ENCODE measurements around the gene UGCG. TPM values are rescaled to one million over a fixed set of nuclear protein-coding genes. Genes with fewer than 3 reads are reported as not detected.

The UGCG gene
- total and polyA plus RNA-seq, 2 donors (not counting 1 experiment from before 2014, with no cell fraction given), result 23.9 to 53.5 TPM

GRCh38 chr9:111900151-111900857 is 3.7 kb downstream of the UGCG start:
- POLR2A ChIA-PET, result interaction anchor here (0.6 to 0.9 kb wide), 2 partner anchors 26 to 836 kb away, joined by 3 to 8 read pairs; no protein-coding TSS in a partner anchor
- intact Hi-C loops (cut with micrococcal nuclease), result loop anchor here (10.0 kb wide), 1 partner anchor 584 kb away; the partner anchor contains the start of gene KIAA1958
- TF ChIP-seq EZH2 (IDR thresholded peaks at IDR 0.05; ENCODE audit: borderline replicate concordance, insufficient read depth, low read depth, low read length, poor library complexity, severe bottlenecking), result no peak
- TF ChIP-seq, protein P1, sequence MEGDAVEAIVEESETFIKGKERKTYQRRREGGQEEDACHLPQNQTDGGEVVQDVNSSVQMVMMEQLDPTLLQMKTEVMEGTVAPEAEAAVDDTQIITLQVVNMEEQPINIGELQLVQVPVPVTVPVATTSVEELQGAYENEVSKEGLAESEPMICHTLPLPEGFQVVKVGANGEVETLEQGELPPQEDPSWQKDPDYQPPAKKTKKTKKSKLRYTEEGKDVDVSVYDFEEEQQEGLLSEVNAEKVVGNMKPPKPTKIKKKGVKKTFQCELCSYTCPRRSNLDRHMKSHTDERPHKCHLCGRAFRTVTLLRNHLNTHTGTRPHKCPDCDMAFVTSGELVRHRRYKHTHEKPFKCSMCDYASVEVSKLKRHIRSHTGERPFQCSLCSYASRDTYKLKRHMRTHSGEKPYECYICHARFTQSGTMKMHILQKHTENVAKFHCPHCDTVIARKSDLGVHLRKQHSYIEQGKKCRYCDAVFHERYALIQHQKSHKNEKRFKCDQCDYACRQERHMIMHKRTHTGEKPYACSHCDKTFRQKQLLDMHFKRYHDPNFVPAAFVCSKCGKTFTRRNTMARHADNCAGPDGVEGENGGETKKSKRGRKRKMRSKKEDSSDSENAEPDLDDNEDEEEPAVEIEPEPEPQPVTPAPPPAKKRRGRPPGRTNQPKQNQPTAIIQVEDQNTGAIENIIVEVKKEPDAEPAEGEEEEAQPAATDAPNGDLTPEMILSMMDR (IDR thresholded peaks at IDR 0.05), result no peak
- peak overlapping the region; percentile 98 for H3K4me2 ChIP-seq (replicated peaks; ENCODE audit: low read depth, low read length, poor library complexity, severe bottlenecking)
- CTCF ChIA-PET, result no interaction called here
- DNase-seq, result no peak
- Mint-ChIP-seq H3K4me1 (peaks cover 20% of the 10 kb centered on the region), H3K27me3 (no peaks in the 10 kb centered on the region), H3K4me3 (peak overlapping the region; percentile 57), H3K9me3 (ENCODE audit: insufficient read depth) (no peaks in the 10 kb centered on the region), H3K27ac (peak overlapping the region; percentile 66)
- H3K9me3 ChIP-seq (ENCODE audit: control extremely low read depth in 1 of 3, control insufficient read depth in 2 of 3, insufficient read depth in 1 of 3, low read length in 2 of 3), result peaks cover 0 to 10% (median 0%) of the 10 kb centered on the region in 3 donors
- peak overlapping the region; percentile 17 for H3K9ac ChIP-seq (ENCODE audit: low read length)
- H3K27me3 ChIP-seq (replicated peaks in 1 of 4; ENCODE audit: control extremely low read depth in 1 of 4, control insufficient read depth in 3 of 4, insufficient read depth in 4 of 4, low read length in 3 of 4), result no peaks in the 10 kb centered on the region
- H4K20me1 ChIP-seq (ENCODE audit: control insufficient read depth, insufficient read depth, low read length, poor library complexity, severe bottlenecking), result peaks cover 84% of the 10 kb centered on the region
- H3K27ac ChIP-seq (ENCODE audit: low read length in 2 of 2), result peak overlapping the region in 1 of 2 donors; percentile 84
- H3K79me2 ChIP-seq (ENCODE audit: control insufficient read depth, insufficient read depth, low read length), result peaks cover 93% of the 10 kb centered on the region
- H3K36me3 ChIP-seq (replicated peaks in 1 of 2; ENCODE audit: control extremely low read depth in 1 of 2, control insufficient read depth in 1 of 2, extremely low read depth in 1 of 2, insufficient read depth in 2 of 2, low read length in 1 of 2), result peaks cover 0 to 8% of the 10 kb centered on the region in 2 experiments
- H3K4me1 ChIP-seq (ENCODE audit: control insufficient read depth in 2 of 2, insufficient read depth in 2 of 2, low read length in 2 of 2), result peaks cover 72 to 75% of the 10 kb centered on the region in 2 donors
- ATAC-seq (ENCODE audit: low read depth), result no peak
- H2AFZ ChIP-seq (ENCODE audit: insufficient read depth, low read depth, low read length, poor library complexity, severe bottlenecking), result no peak overlapping the region
- 86% methylated on average over 2 of the region's 6 CpGs for WGBS (ENCODE audit: insufficient coverage)
- H3K4me3 ChIP-seq (ENCODE audit: control extremely low read depth in 1 of 5, extremely low read depth in 1 of 5, insufficient read depth in 1 of 5, low read depth in 2 of 5, low read length in 4 of 5), result peak overlapping the region in 1 of 5 experiments; percentile 84

All from B cell (primary cell).